Measurements from ENCODE around the gene PREP. TPM values are rescaled to one million over a fixed set of nuclear protein-coding genes. Genes with fewer than 3 reads are reported as not detected.

Gene PREP
- total RNA-seq, 1 donor from 2014 or later = 55.4 TPM

GRCh38 chr6:105359419-105360370 is 43.2 kb downstream of the PREP start:
- peak; percentile 95 for DNase-seq (ENCODE audit: low read depth)
- Histone ChIP-seq H3K27ac (ENCODE audit: low read depth, low read length) (peak overlapping the region; percentile 75), H3K4me3 (ENCODE audit: insufficient read depth, low read depth, low read length) (no peak overlapping the region), H4K20me1 (ENCODE audit: insufficient read depth, low read length) (no peaks in the 10 kb centered on the region), H3K27me3 (ENCODE audit: insufficient read depth, low read length) (no peaks in the 10 kb centered on the region), H3K9ac (ENCODE audit: low read length) (peak overlapping the region; percentile 13), H2AFZ (ENCODE audit: low read depth, low read length) (peak overlapping the region; percentile 0), H3K36me3 (ENCODE audit: insufficient read depth, low read length) (peaks cover 12% of the 10 kb centered on the region), H3K4me1 (ENCODE audit: insufficient read depth, low read length) (peaks cover 18% of the 10 kb centered on the region), H3K9me3 (ENCODE audit: insufficient read depth, low read depth, low read length) (no peaks in the 10 kb centered on the region), H3K79me2 (ENCODE audit: insufficient read depth, low read length) (peaks cover 2% of the 10 kb centered on the region), H3K4me2 (ENCODE audit: low read length) (peak overlapping the region; percentile 45)
- TF ChIP-seq EZH2 (IDR thresholded peaks at IDR 0.05; ENCODE audit: insufficient read depth, low read length) = no peak
- TF ChIP-seq, protein P1, sequence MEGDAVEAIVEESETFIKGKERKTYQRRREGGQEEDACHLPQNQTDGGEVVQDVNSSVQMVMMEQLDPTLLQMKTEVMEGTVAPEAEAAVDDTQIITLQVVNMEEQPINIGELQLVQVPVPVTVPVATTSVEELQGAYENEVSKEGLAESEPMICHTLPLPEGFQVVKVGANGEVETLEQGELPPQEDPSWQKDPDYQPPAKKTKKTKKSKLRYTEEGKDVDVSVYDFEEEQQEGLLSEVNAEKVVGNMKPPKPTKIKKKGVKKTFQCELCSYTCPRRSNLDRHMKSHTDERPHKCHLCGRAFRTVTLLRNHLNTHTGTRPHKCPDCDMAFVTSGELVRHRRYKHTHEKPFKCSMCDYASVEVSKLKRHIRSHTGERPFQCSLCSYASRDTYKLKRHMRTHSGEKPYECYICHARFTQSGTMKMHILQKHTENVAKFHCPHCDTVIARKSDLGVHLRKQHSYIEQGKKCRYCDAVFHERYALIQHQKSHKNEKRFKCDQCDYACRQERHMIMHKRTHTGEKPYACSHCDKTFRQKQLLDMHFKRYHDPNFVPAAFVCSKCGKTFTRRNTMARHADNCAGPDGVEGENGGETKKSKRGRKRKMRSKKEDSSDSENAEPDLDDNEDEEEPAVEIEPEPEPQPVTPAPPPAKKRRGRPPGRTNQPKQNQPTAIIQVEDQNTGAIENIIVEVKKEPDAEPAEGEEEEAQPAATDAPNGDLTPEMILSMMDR (IDR thresholded peaks at IDR 0.05; ENCODE audit: insufficient read depth, low read depth, low read length) = no peak
- peak; percentile 71 for FAIRE-seq
- Mint-ChIP-seq H3K27me3 (ENCODE audit: low read depth, unreplicated experiment) (no peaks in the 10 kb centered on the region), H3K36me3 (ENCODE audit: low read depth, unreplicated experiment) (peaks cover 22% of the 10 kb centered on the region), H3K4me1 (ENCODE audit: low read depth, unreplicated experiment) (peaks cover 27% of the 10 kb centered on the region), H3K9me3 (ENCODE audit: unreplicated experiment) (no peaks in the 10 kb centered on the region), H3K4me3 (ENCODE audit: unreplicated experiment) (peak overlapping the region; percentile 34), H3K27ac (ENCODE audit: unreplicated experiment) (peak overlapping the region; percentile 99)

DNA sequence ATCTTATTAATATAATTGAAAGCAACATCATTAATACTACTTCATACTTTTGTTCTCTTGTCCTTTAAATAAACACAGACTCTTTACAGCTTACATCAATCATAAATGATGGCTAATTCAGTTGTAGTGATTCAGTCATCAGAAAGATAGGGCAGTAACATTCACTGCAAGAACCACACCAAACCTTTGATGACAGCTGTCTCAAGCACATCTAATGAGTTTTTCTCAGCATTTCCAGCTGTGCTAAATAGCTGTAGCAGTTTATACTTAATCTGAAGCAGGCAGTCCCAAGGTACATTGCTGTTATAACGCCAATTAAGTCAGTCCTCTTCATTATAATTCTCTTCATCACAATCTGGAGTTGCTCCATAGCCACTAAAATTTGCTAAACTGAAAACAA is 45.7 kb downstream of the PREP start:
- Histone ChIP-seq H3K9ac (ENCODE audit: low read length) (no peak overlapping the region), H3K79me2 (ENCODE audit: insufficient read depth, low read length) (no peaks in the 10 kb centered on the region), H3K9me3 (ENCODE audit: insufficient read depth, low read depth, low read length) (no peaks in the 10 kb centered on the region), H3K27me3 (ENCODE audit: insufficient read depth, low read length) (no peaks in the 10 kb centered on the region), H3K4me3 (ENCODE audit: insufficient read depth, low read depth, low read length) (no peak overlapping the region), H3K36me3 (ENCODE audit: insufficient read depth, low read length) (peaks cover 11% of the 10 kb centered on the region), H2AFZ (ENCODE audit: low read depth, low read length) (no peak overlapping the region), H3K27ac (ENCODE audit: low read depth, low read length) (no peak overlapping the region), H4K20me1 (ENCODE audit: insufficient read depth, low read length) (no peaks in the 10 kb centered on the region), H3K4me1 (ENCODE audit: insufficient read depth, low read length) (peaks cover 18% of the 10 kb centered on the region), H3K4me2 (ENCODE audit: low read length) (no peak overlapping the region)
- H3K27me3 Mint-ChIP-seq (ENCODE audit: low read depth, unreplicated experiment) = no peaks in the 10 kb centered on the region
- H3K9me3 Mint-ChIP-seq (ENCODE audit: unreplicated experiment) = no peaks in the 10 kb centered on the region
- H3K36me3 Mint-ChIP-seq (ENCODE audit: low read depth, unreplicated experiment) = peaks cover 25% of the 10 kb centered on the region
- H3K27ac Mint-ChIP-seq (ENCODE audit: unreplicated experiment) = no peak overlapping the region
- DNase-seq (ENCODE audit: low read depth) (no peak), FAIRE-seq (no peak)
- no peak overlapping the region for H3K4me3 Mint-ChIP-seq (ENCODE audit: unreplicated experiment)
- TF ChIP-seq EZH2 (IDR thresholded peaks at IDR 0.05; ENCODE audit: insufficient read depth, low read length) = no peak
- TF ChIP-seq, protein P1 (IDR thresholded peaks at IDR 0.05; ENCODE audit: insufficient read depth, low read depth, low read length) = no peak
- peaks cover 16% of the 10 kb centered on the region for H3K4me1 Mint-ChIP-seq (ENCODE audit: low read depth, unreplicated experiment)

Measured in astrocyte (in vitro differentiated cells and primary cell).